GM12878 (cell line): ENCODE data around the gene APOLD1. TPM values are rescaled to one million over a fixed set of nuclear protein-coding genes. Genes with fewer than 3 reads are reported as not detected.

Source experiments
- ATAC-seq: fragments of 200-7000 bp; cut with Tn5 transposase; 3 replicates; pipeline ENCODE4 v1.9.1; 2020; ENCODE audit warnings: mild to moderate bottlenecking, moderate library complexity
- BruUV-seq: library from RNA; stranded (reverse); fragments of 400-500 nt; replicated peaks from 2 replicates; lab custom pipeline; 2021; lab: Mats Ljungman, UMichigan
- CTCF ChIA-PET: fragments of 300-600 bp; sonication (Branson Sonifier 250); formaldehyde crosslinking; extraction: SDS; loops from one replicate; lab custom pipeline; 2021; ENCODE audit warnings: inconsistent platforms; lab: Yijun Ruan, JAX
- POLR2A ChIA-PET: fragments of 350-600 bp; formaldehyde crosslinking; extraction: SDS; loops from one replicate; lab custom pipeline; 2021; ENCODE audit warnings: inconsistent platforms; lab: Charles Lee
- RAD21 ChIA-PET: fragments of 300-600 bp; sonication (Branson Sonifier 250); formaldehyde crosslinking; loops from one replicate; lab custom pipeline; 2023; ENCODE audit warnings: antibody characterized with exemption; ENCODE audit not compliant: unreplicated experiment; lab: Charles Lee
- SMC1A ChIA-PET: fragments of 300-600 bp; sonication (Branson Sonifier 250); formaldehyde crosslinking; loops from one replicate; lab custom pipeline; 2023; ENCODE audit not compliant: unreplicated experiment, uncharacterized antibody; lab: Charles Lee
- DNase-seq: peaks from one replicate; pipeline ENCODE4 v3.0.0-alpha.2; 2011; ENCODE audit warnings: low read depth, low spot score
- FAIRE-seq: peaks from 3 replicates; lab custom pipeline; 2011; peaks lifted over from hg19 to GRCh38; lab: Jason Lieb, UNC
- H2AFZ ChIP-seq: 2 replicates; pipeline ENCODE4 v1.6.0; 2011; ENCODE audit warnings: low read depth, low read length, control low read depth; ENCODE audit not compliant: control insufficient read depth
- H3K27ac ChIP-seq: 2 replicates; pipeline ENCODE4 v1.5.1; 2011; ENCODE audit warnings: control low read depth; ENCODE audit not compliant: control insufficient read depth, insufficient read depth
- H3K27me3 ChIP-seq, 2 experiments: replicated peaks in 1 of 2; 2 replicates each; pipeline versions ENCODE4 v1.6.0 to v1.6.1; 2011; ENCODE audit warnings: low read length in 1 of 2; ENCODE audit not compliant: control insufficient read depth in 2 of 2, insufficient read depth in 2 of 2
- H3K36me3 ChIP-seq, 2 experiments: 2 replicates each; pipeline ENCODE4 v1.5.1; 2011; ENCODE audit warnings: low read length in 1 of 2; ENCODE audit not compliant: control insufficient read depth in 2 of 2, insufficient read depth in 2 of 2
- H3K4me1 ChIP-seq: 2 replicates; pipeline ENCODE4 v1.6.1; 2011; ENCODE audit warnings: mild to moderate bottlenecking, low read length, moderate library complexity, mixed read lengths; ENCODE audit not compliant: control insufficient read depth, insufficient read depth
- H3K4me2 ChIP-seq: 2 replicates; pipeline ENCODE4 v1.6.0; 2011; ENCODE audit warnings: control low read depth; ENCODE audit not compliant: control insufficient read depth, insufficient read depth
- H3K4me3 ChIP-seq: fragments of 200-600 bp; sonication (generic); 2 replicates; pipeline ENCODE4 v1.5.1; 2016
- H3K79me2 ChIP-seq: 2 replicates; pipeline ENCODE4 v1.6.0; 2011; ENCODE audit warnings: low read length; ENCODE audit not compliant: control insufficient read depth, insufficient read depth
- H3K9ac ChIP-seq: 2 replicates; pipeline ENCODE4 v1.8.0; 2011; ENCODE audit warnings: low read length, control low read depth, mixed read lengths; ENCODE audit not compliant: control insufficient read depth, insufficient read depth
- H3K9me3 ChIP-seq: replicated peaks from 3 replicates; pipeline ENCODE4 v1.5.1; 2011; ENCODE audit warnings: mild to moderate bottlenecking, low read length; ENCODE audit not compliant: control insufficient read depth, insufficient read depth
- H4K20me1 ChIP-seq: 2 replicates; pipeline ENCODE4 v1.6.0; 2011; ENCODE audit not compliant: control insufficient read depth, insufficient read depth
- BACH1 ChIP-seq: fragments of 450-650 bp; IDR thresholded peaks from 2 replicates; pipeline ENCODE4 v1.6.1; 2017; ENCODE audit warnings: mild to moderate bottlenecking, borderline replicate concordance
- BCL11A ChIP-seq: IDR thresholded peaks from 2 replicates; pipeline ENCODE4 v1.6.1; 2011; ENCODE audit warnings: low read depth, low read length
- CBX3 ChIP-seq: fragments of 200-600 bp; sonication (generic); IDR thresholded peaks from 2 replicates; pipeline ENCODE4 v1.6.1; 2016; ENCODE audit warnings: low read depth, borderline replicate concordance
- EZH2 ChIP-seq: IDR thresholded peaks from 2 replicates; pipeline ENCODE4 v1.6.1; 2012; ENCODE audit warnings: low read depth, mild to moderate bottlenecking, control low read depth, inconsistent platforms, low read length, borderline replicate concordance; ENCODE audit not compliant: control insufficient read depth
- HSF1 ChIP-seq: fragments of 150-350 bp; IDR thresholded peaks from 2 replicates; pipeline ENCODE4 v1.6.1; 2014; ENCODE audit warnings: mild to moderate bottlenecking, low read depth, low read length
- IRF3 ChIP-seq: fragments of 450-650 bp; IDR thresholded peaks from 2 replicates; pipeline ENCODE4 v1.6.1; 2014; ENCODE audit warnings: mild to moderate bottlenecking
- KAT2A ChIP-seq: conservative IDR thresholded peaks from 2 replicates; pipeline ENCODE4 v1.6.1; 2011; ENCODE audit warnings: low read depth, low read length; ENCODE audit not compliant: control insufficient read depth
- NBN ChIP-seq: fragments of 450-650 bp; IDR thresholded peaks from 2 replicates; pipeline ENCODE4 v1.6.1; 2016
- PML ChIP-seq: IDR thresholded peaks from 2 replicates; pipeline ENCODE4 v1.6.1; 2012; ENCODE audit warnings: low read length, inconsistent platforms
- SIN3A ChIP-seq: IDR thresholded peaks from 2 replicates; pipeline ENCODE4 v1.6.1; 2012; ENCODE audit warnings: low read depth, low read length, improper control_type of control experiment
- TARDBP ChIP-seq: IDR thresholded peaks from 2 replicates; pipeline ENCODE4 v1.6.1; 2016; ENCODE audit warnings: borderline replicate concordance
- WRNIP1 ChIP-seq: IDR thresholded peaks from 2 replicates; pipeline ENCODE4 v1.6.1; 2011; ENCODE audit warnings: low read depth, low read length, improper control_type of control experiment, borderline replicate concordance
- YY1 ChIP-seq: IDR thresholded peaks from 2 replicates; pipeline ENCODE4 v1.6.1; 2011; ENCODE audit warnings: low read depth, mild to moderate bottlenecking, low read length
- WGBS: methylation state at CpG from one replicate; pipeline ENCODE4 v1.1.6; 2016; ENCODE audit warnings: low lambda C conversion rate; ENCODE audit not compliant: insufficient replicate concordance, insufficient coverage; ENCODE audit errors: missing lambda C conversion rate; 5-methylcytosine and 5-hydroxymethylcytosine counted together
- in situ Hi-C: fragments of 300-500 bp; cut with MboI; formaldehyde crosslinking; loops from 9 replicates; pipeline ENCODE4 v1.14.3; 2018; ENCODE audit warnings: mixed read lengths
- intact Hi-C: fragments of 100-400 bp; cut with micrococcal nuclease; formaldehyde crosslinking; loops from one replicate; pipeline ENCODE4 v1.14.2; 2022; ENCODE audit not compliant: unreplicated experiment
- polyA plus RNA-seq, 11 experiments: library from polyadenylated mRNA; depleted of rRNA in 4 of 11; unstranded in 6 of 11; stranded (reverse) in 5 of 11; fragments of >200 nt; fragmentation: Nextera tagmentation in 4 of 11; fragmentation: Illumina TruSeq in 1 of 11; extraction: Ambion mirVana in 4 of 11; extraction: Trizol in 1 of 11; gene quantifications; 1 replicate in 1 of 11; 2 replicates in 10 of 11; pipeline versions ENCODE4 v1.2.1 to v1.2.3, GENCODE V29; 2011 to 2016; ENCODE audit warnings: inconsistent platforms in 2 of 11, missing spikeins in 2 of 11, low read depth in 1 of 11
- total RNA-seq, 4 experiments: library from RNA; depleted of rRNA in 3 of 4; stranded (reverse); fragments of >200 nt in 3 of 4; fragmentation: Illumina TruSeq in 1 of 4; extraction: Trizol in 1 of 4; gene quantifications; 2 replicates each; pipeline versions ENCODE4 v1.2.1 to v1.2.3, GENCODE V29; 2013 to 2021

The APOLD1 gene
- total and polyA plus RNA-seq, 10 of the 15 experiments (the other 5 are each of a cell fraction or from before 2014, with no cell fraction given) = 1.1 to 8.9 (median 4.2) TPM

DNA sequence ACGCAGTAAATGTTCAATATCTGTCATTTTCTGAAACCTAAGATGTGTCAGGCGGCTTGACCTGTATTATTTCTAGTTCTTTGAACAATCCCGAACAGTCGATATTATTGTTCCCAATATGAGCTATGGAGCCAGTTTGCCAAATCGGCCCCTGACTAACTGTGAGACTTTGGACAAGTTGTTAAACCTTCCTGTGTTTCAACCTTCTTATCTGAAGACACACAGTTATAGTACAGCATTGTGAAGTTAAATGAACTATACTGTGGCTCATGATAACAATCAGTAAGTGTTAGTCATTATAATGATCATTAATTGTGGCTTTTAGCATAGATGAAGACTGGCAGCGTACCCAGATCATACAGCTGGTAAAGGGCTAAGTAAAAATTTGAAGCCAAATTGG lies 51.1 kb downstream of the APOLD1 start:
- no peak for TF ChIP-seq EZH2
- no peak for TF ChIP-seq PML
- no peak for TF ChIP-seq WRNIP1
- no peak for TF ChIP-seq CBX3
- no peak for TF ChIP-seq SIN3A
- no peak for TF ChIP-seq HSF1
- TF ChIP-seq YY1 = no peak
- no peak for TF ChIP-seq IRF3
- no peak for TF ChIP-seq TARDBP
- TF ChIP-seq BACH1 = no peak
- TF ChIP-seq KAT2A = no peak
- TF ChIP-seq NBN = no peak
- no peak for TF ChIP-seq BCL11A
- intact Hi-C loops = loop anchor here (2.0 kb wide), 1 partner anchor 48 kb away; no protein-coding TSS in a partner anchor
- Histone ChIP-seq H3K4me3 (no peak overlapping the region), H3K4me1 (no peaks in the 10 kb centered on the region; the same call in 1 of the 2 replicates), H4K20me1 (no peaks in the 10 kb centered on the region), H3K36me3 (peaks cover 3 to 25% of the 10 kb centered on the region in 2 experiments), H3K79me2 (no peaks in the 10 kb centered on the region), H3K9ac (no peak overlapping the region), H2AFZ (no peak overlapping the region), H3K27me3 (no peaks in the 10 kb centered on the region), H3K4me2 (no peak overlapping the region), H3K27ac (no peak overlapping the region), H3K9me3 (no peaks in the 10 kb centered on the region; the same call in 2 of the 3 replicates)
- POLR2A ChIA-PET = interaction anchor here (0.5 to 0.7 kb wide), 2 partner anchors 19 to 100 kb away, joined by 3 to 5 read pairs; no protein-coding TSS in a partner anchor
- SMC1A ChIA-PET = interaction anchor here (0.7 to 3.8 kb wide), 9 partner anchors 15 to 50 kb away, joined by 3 to 13 read pairs (median 3); no protein-coding TSS in a partner anchor
- CTCF ChIA-PET = interaction anchor here (0.7 to 3.6 kb wide), 17 partner anchors 8 to 458 kb away, joined by 3 to 38 read pairs (median 5); no protein-coding TSS in a partner anchor
- ATAC-seq (no peak), DNase-seq (no peak), FAIRE-seq (no peak)
- 97% methylated on average over 6 of the region's 6 CpGs for WGBS
- BruUV-seq = no TSS peak
- RAD21 ChIA-PET = interaction anchor here (0.7 to 2.5 kb wide), 4 partner anchors 23 to 375 kb away, joined by 3 to 7 read pairs (median 4); no protein-coding TSS in a partner anchor
- in situ Hi-C loops = no loop called here
